Mesendoderm (in vitro differentiated cells): Measurements from ENCODE around the gene ACSL5. TPM values are rescaled to one million over a fixed set of nuclear protein-coding genes. Genes with fewer than 3 reads are reported as not detected.

Experiments
- DNase-seq: peaks from one replicate; pipeline ENCODE4 v3.0.0; 2013
- H2AK5ac ChIP-seq: 2 replicates; pipeline ENCODE4 v1.6.1; 2013; ENCODE audit warnings: low read length, inconsistent platforms
- H2BK120ac ChIP-seq: 2 replicates; pipeline ENCODE4 v1.6.1; 2013; ENCODE audit warnings: low read depth, mild to moderate bottlenecking, low read length, moderate library complexity, mixed read lengths
- H2BK15ac ChIP-seq: replicated peaks from 2 replicates; pipeline ENCODE4 v1.6.1; 2013; ENCODE audit warnings: low read depth, mild to moderate bottlenecking, moderate library complexity
- H2BK5ac ChIP-seq: 2 replicates; pipeline ENCODE4 v1.6.1; 2013; ENCODE audit warnings: low read length, inconsistent platforms
- H3K18ac ChIP-seq: 2 replicates; pipeline ENCODE4 v1.6.1; 2013; ENCODE audit warnings: mild to moderate bottlenecking, low read length, mixed read lengths
- H3K23ac ChIP-seq: one replicate; pipeline ENCODE4 v1.6.1; 2013; ENCODE audit warnings: low read length
- H3K27ac ChIP-seq: 2 replicates; pipeline ENCODE4 v1.5.1; 2013; ENCODE audit warnings: low read depth, mild to moderate bottlenecking, inconsistent platforms, low read length, moderate library complexity
- H3K27me3 ChIP-seq: 2 replicates; pipeline ENCODE4 v1.6.1; 2013; ENCODE audit warnings: low read length, control low read depth, mild to moderate bottlenecking, inconsistent platforms; ENCODE audit not compliant: insufficient read depth, poor library complexity
- H3K36me3 ChIP-seq: 2 replicates; pipeline ENCODE4 v1.6.1; 2013; ENCODE audit warnings: low read length, inconsistent platforms; ENCODE audit not compliant: control insufficient read depth, insufficient read depth
- H3K4ac ChIP-seq: one replicate; pipeline ENCODE4 v1.6.1; 2013; ENCODE audit warnings: low read depth, mild to moderate bottlenecking, low read length, moderate library complexity
- H3K4me1 ChIP-seq: 2 replicates; pipeline ENCODE4 v1.6.1; 2013; ENCODE audit warnings: low read depth, low read length, inconsistent platforms; ENCODE audit not compliant: control insufficient read depth
- H3K4me2 ChIP-seq: 2 replicates; pipeline ENCODE4 v1.6.1; 2013; ENCODE audit warnings: low read length
- H3K4me3 ChIP-seq: 2 replicates; pipeline ENCODE4 v1.5.1; 2013; ENCODE audit warnings: mild to moderate bottlenecking, low read length
- H3K56ac ChIP-seq: one replicate; pipeline ENCODE4 v1.6.1; 2013; ENCODE audit warnings: low read length
- H3K79me1 ChIP-seq: 2 replicates; pipeline ENCODE4 v1.6.1; 2013; ENCODE audit warnings: low read length, inconsistent platforms
- H3K79me2 ChIP-seq: 2 replicates; pipeline ENCODE4 v1.6.1; 2013; ENCODE audit warnings: mild to moderate bottlenecking, low read length; ENCODE audit not compliant: control insufficient read depth, insufficient read depth
- H3K9ac ChIP-seq: 2 replicates; pipeline ENCODE4 v1.6.1; 2013; ENCODE audit warnings: low read length, inconsistent platforms
- H4K5ac ChIP-seq: one replicate; pipeline ENCODE4 v1.6.1; 2013; ENCODE audit warnings: low read length
- H4K8ac ChIP-seq: one replicate; pipeline ENCODE4 v1.6.1; 2013; ENCODE audit warnings: low read depth, mild to moderate bottlenecking, control low read depth, low read length, moderate library complexity
- whole genome bisulfite sequencing: extraction: QIAGEN DNeasy Blood & Tissue Kit; methylation state at CpG from one replicate; pipeline ENCODE4 v1.1.7; 2013; ENCODE audit warnings: low lambda C conversion rate, missing lambda C conversion rate; ENCODE audit not compliant: insufficient coverage; ENCODE audit errors: extremely low coverage; 5-methylcytosine and 5-hydroxymethylcytosine counted together
- polyA plus RNA-seq, 2 experiments: library from polyadenylated mRNA; stranded (reverse); fragments of 200-250 nt; gene quantifications; one replicate each; pipeline ENCODE4 v1.2.3, GENCODE V29; 2013

The ACSL5 gene
- 0.20 TPM for polyA plus RNA-seq (2013, experiment 1 of 2)
- 0.13 TPM for polyA plus RNA-seq (2013, experiment 2 of 2)

- peaks cover 2% of the 10 kb centered on the region for H3K4me1 ChIP-seq
- no peak within 1 kb of the TSS for H3K23ac ChIP-seq
- no peaks in the 10 kb centered on the region for H3K36me3 ChIP-seq
- no peaks in the 10 kb centered on the region for H3K27me3 ChIP-seq
- H4K5ac ChIP-seq = no peak within 1 kb of the TSS
- H3K79me1 ChIP-seq = no peaks in the 10 kb centered on the region
- no peak within 1 kb of the TSS for H2BK120ac ChIP-seq
- H2BK15ac ChIP-seq = no peak within 1 kb of the TSS
- H3K79me2 ChIP-seq = no peaks in the 10 kb centered on the region
- H2AK5ac ChIP-seq = no peak within 1 kb of the TSS
- no peak within 1 kb of the TSS for H2BK5ac ChIP-seq
- no peak within 1 kb of the TSS for H3K18ac ChIP-seq
- no peak within 1 kb of the TSS for H4K8ac ChIP-seq
- H3K4me2 ChIP-seq = no peak within 1 kb of the TSS
- H3K27ac ChIP-seq = no peak within 1 kb of the TSS
- no peak for DNase-seq
- no CpG with 5 or more reads among the region's 4 CpGs for WGBS
- H3K4me3 ChIP-seq = no peak within 1 kb of the TSS
- no peak within 1 kb of the TSS for H3K9ac ChIP-seq
- no peak within 1 kb of the TSS for H3K4ac ChIP-seq
- no peak within 1 kb of the TSS for H3K56ac ChIP-seq
These were observed at the start of gene ACSL5 for GRCh38 chr10:112373912-112374338. Gene ACSL5, plus strand, starts transcription at chr10:112374116. Its CDS starts 20,831 bp downstream, at chr10:112394947.

- Histone ChIP-seq H3K4me1 (no peaks in the 10 kb centered on the region), H4K5ac (no peak overlapping the region)
These were observed 46.2 kb upstream of the ACSL5 start for GRCh38 chr10:112327678-112328077.

GRCh38 chr10:112330162-112330561 lies 43.8 kb upstream of the ACSL5 start:
- no peaks in the 10 kb centered on the region for H3K4me1 ChIP-seq
- H3K4me3 ChIP-seq = no peak overlapping the region
- no peaks in the 10 kb centered on the region for H3K79me1 ChIP-seq
- no CpG with 5 or more reads among the region's 4 CpGs for WGBS
- no peaks in the 10 kb centered on the region for H3K27me3 ChIP-seq
- H4K5ac ChIP-seq = no peak overlapping the region
- H3K9ac ChIP-seq = no peak overlapping the region
- H3K23ac ChIP-seq = no peak overlapping the region
- H2BK15ac ChIP-seq = no peak overlapping the region
- H3K4me2 ChIP-seq = no peak overlapping the region
- DNase-seq = no peak
- H3K36me3 ChIP-seq = no peaks in the 10 kb centered on the region
- no peaks in the 10 kb centered on the region for H3K79me2 ChIP-seq
- no peak overlapping the region for H2AK5ac ChIP-seq
- H2BK5ac ChIP-seq = no peak overlapping the region
- H3K56ac ChIP-seq = no peak overlapping the region
- H2BK120ac ChIP-seq = no peak overlapping the region
- H4K8ac ChIP-seq = no peak overlapping the region
- H3K27ac ChIP-seq = no peak overlapping the region
- H3K18ac ChIP-seq = no peak overlapping the region
- no peak overlapping the region for H3K4ac ChIP-seq

More at GRCh38 chr10:112327678-112328077, 46.2 kb upstream of the ACSL5 start:
- no peaks in the 10 kb centered on the region for H3K36me3 ChIP-seq
- no peaks in the 10 kb centered on the region for H3K79me2 ChIP-seq
- H3K23ac ChIP-seq = no peak overlapping the region
- no peak overlapping the region for H3K56ac ChIP-seq
- H3K4me3 ChIP-seq = no peak overlapping the region
- no peak overlapping the region for H2BK15ac ChIP-seq
- no peak overlapping the region for H2BK5ac ChIP-seq
- H2BK120ac ChIP-seq = no peak overlapping the region
- no peak for DNase-seq
- no peak overlapping the region for H4K8ac ChIP-seq
- H3K27me3 ChIP-seq = no peaks in the 10 kb centered on the region
- no peak overlapping the region for H3K4ac ChIP-seq
- H3K18ac ChIP-seq = no peak overlapping the region
- H2AK5ac ChIP-seq = no peak overlapping the region
- H3K79me1 ChIP-seq = no peaks in the 10 kb centered on the region
- no CpG with 5 or more reads among the region's 3 CpGs for WGBS
- no peak overlapping the region for H3K9ac ChIP-seq
- H3K4me2 ChIP-seq = no peak overlapping the region
- H3K27ac ChIP-seq = no peak overlapping the region

GRCh38 chr10:112330607-112331160 lies 43.2 kb upstream of the ACSL5 start:
- Histone ChIP-seq H3K9ac (no peak overlapping the region), H3K18ac (no peak overlapping the region), H3K4ac (no peak overlapping the region), H4K8ac (no peak overlapping the region), H3K27me3 (no peaks in the 10 kb centered on the region), H2BK120ac (no peak overlapping the region), H2BK15ac (no peak overlapping the region), H3K23ac (no peak overlapping the region), H3K56ac (no peak overlapping the region), H3K4me2 (no peak overlapping the region), H3K4me3 (no peak overlapping the region), H3K27ac (no peak overlapping the region), H4K5ac (no peak overlapping the region), H3K4me1 (no peaks in the 10 kb centered on the region), H2AK5ac (no peak overlapping the region), H3K79me1 (no peaks in the 10 kb centered on the region), H3K36me3 (no peaks in the 10 kb centered on the region), H3K79me2 (no peaks in the 10 kb centered on the region), H2BK5ac (no peak overlapping the region)
- no peak for DNase-seq
- WGBS = no CpG with 5 or more reads among the region's 1 CpG

GRCh38 chr10:112332022-112332421 lies 41.9 kb upstream of the ACSL5 start:
- H3K9ac ChIP-seq = no peak overlapping the region
- WGBS = no CpG with 5 or more reads among the region's 3 CpGs
- H2AK5ac ChIP-seq = no peak overlapping the region
- no peak overlapping the region for H4K8ac ChIP-seq
- H3K27ac ChIP-seq = no peak overlapping the region
- no peak overlapping the region for H4K5ac ChIP-seq
- H3K4me1 ChIP-seq = no peaks in the 10 kb centered on the region
- no peak overlapping the region for H3K4me2 ChIP-seq
- no peak overlapping the region for H2BK5ac ChIP-seq
- no peak for DNase-seq
- H3K79me1 ChIP-seq = no peaks in the 10 kb centered on the region
- H2BK120ac ChIP-seq = no peak overlapping the region
- no peak overlapping the region for H3K18ac ChIP-seq
- no peak overlapping the region for H3K4me3 ChIP-seq
- no peaks in the 10 kb centered on the region for H3K79me2 ChIP-seq
- H3K23ac ChIP-seq = no peak overlapping the region
- no peaks in the 10 kb centered on the region for H3K27me3 ChIP-seq
- no peak overlapping the region for H2BK15ac ChIP-seq
- no peaks in the 10 kb centered on the region for H3K36me3 ChIP-seq
- no peak overlapping the region for H3K56ac ChIP-seq
- H3K4ac ChIP-seq = no peak overlapping the region
